Osteoblast (primary cell): ENCODE data around the gene BLOC1S5. TPM values are rescaled to one million over a fixed set of nuclear protein-coding genes. Genes with fewer than 3 reads are reported as not detected.
A peak's percentile ranks its signal among the peaks of the same experiment; 100 is the strongest.

Experiments used
- DNase-seq: peaks from one replicate; pipeline ENCODE4 v3.0.0; 2011; ENCODE audit warnings: low spot score, mixed read lengths; ENCODE audit not compliant: insufficient read length; ENCODE audit errors: missing footprints
- H2AFZ ChIP-seq: 2 replicates; pipeline ENCODE4 v1.6.0; 2011; ENCODE audit warnings: mild to moderate bottlenecking, low read length
- H3K27ac ChIP-seq: 2 replicates; pipeline ENCODE4 v1.5.1; 2011; ENCODE audit warnings: mild to moderate bottlenecking, low read depth, low read length, moderate library complexity
- H3K27me3 ChIP-seq: 2 replicates; pipeline ENCODE4 v1.6.0; 2012; ENCODE audit warnings: mild to moderate bottlenecking, control low read depth, inconsistent platforms, low read length, moderate library complexity; ENCODE audit not compliant: insufficient read depth
- H3K36me3 ChIP-seq: 2 replicates; pipeline ENCODE4 v1.5.1; 2011; ENCODE audit warnings: mild to moderate bottlenecking, low read length, control low read depth, moderate library complexity; ENCODE audit not compliant: insufficient read depth
- H3K4me1 ChIP-seq: 2 replicates; pipeline ENCODE4 v1.5.1; 2011; ENCODE audit warnings: mild to moderate bottlenecking, low read length, control low read depth, moderate library complexity; ENCODE audit not compliant: insufficient read depth
- H3K4me2 ChIP-seq: 2 replicates; pipeline ENCODE4 v1.6.0; 2011; ENCODE audit warnings: mild to moderate bottlenecking, low read length; ENCODE audit not compliant: insufficient read depth
- H3K4me3 ChIP-seq: fragments of 200-600 bp; sonication (generic); 3 replicates; pipeline ENCODE4 v1.5.1; 2012; ENCODE audit warnings: mild to moderate bottlenecking, low read length, inconsistent platforms; ENCODE audit not compliant: insufficient read depth
- H3K79me2 ChIP-seq: 2 replicates; pipeline ENCODE4 v1.6.0; 2012; ENCODE audit warnings: mild to moderate bottlenecking, low read length, control low read depth, inconsistent platforms; ENCODE audit not compliant: insufficient read depth
- H3K9me3 ChIP-seq: 2 replicates; pipeline ENCODE4 v1.5.1; 2011; ENCODE audit warnings: low read depth, low read length, control low read depth
- H4K20me1 ChIP-seq: 2 replicates; pipeline ENCODE4 v1.6.0; 2012; ENCODE audit warnings: mild to moderate bottlenecking, low read length, control low read depth; ENCODE audit not compliant: insufficient read depth
- total RNA-seq: library from RNA; depleted of rRNA; stranded (reverse); fragments of >200 nt; gene quantifications from 2 replicates; pipeline ENCODE4 v1.2.3, GENCODE V29; 2012
- TF ChIP-seq, protein P1 (sequence below): IDR thresholded peaks from 2 replicates; pipeline ENCODE4 v1.5.1; 2011; ENCODE audit warnings: mild to moderate bottlenecking, low read depth, low read length, moderate library complexity; ENCODE audit errors: extremely low read depth

BLOC1S5 gene
- total RNA-seq, 1 donor = 14.1 TPM

DNA sequence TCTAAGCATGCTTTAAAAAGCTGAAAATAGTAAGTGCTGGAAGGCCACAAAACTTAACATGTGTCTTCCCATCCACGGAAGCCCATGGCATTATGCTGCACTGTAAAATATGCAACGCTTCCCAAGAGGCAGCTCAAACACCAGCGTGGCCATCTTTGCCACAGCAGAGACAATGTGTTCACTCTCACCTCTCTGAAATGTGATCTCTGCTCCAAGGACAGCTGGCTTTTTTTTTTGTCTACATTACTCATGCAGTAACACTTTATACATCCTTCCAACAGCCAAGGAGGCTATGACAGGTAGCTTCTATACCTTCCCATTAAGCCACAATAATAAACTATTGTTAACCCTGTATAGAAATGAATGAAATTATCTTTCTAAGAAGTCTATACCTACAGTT, 49.2 kb downstream of the BLOC1S5 start:
- Histone ChIP-seq H3K36me3 (peaks cover 6% of the 10 kb centered on the region), H3K9me3 (no peaks in the 10 kb centered on the region), H3K4me2 (no peak overlapping the region), H2AFZ (no peak overlapping the region), H3K27me3 (no peaks in the 10 kb centered on the region), H3K4me3 (no peak overlapping the region), H3K79me2 (no peaks in the 10 kb centered on the region), H3K27ac (no peak overlapping the region), H3K4me1 (no peaks in the 10 kb centered on the region), H4K20me1 (peaks cover 2% of the 10 kb centered on the region)
- TF ChIP-seq, protein P1, sequence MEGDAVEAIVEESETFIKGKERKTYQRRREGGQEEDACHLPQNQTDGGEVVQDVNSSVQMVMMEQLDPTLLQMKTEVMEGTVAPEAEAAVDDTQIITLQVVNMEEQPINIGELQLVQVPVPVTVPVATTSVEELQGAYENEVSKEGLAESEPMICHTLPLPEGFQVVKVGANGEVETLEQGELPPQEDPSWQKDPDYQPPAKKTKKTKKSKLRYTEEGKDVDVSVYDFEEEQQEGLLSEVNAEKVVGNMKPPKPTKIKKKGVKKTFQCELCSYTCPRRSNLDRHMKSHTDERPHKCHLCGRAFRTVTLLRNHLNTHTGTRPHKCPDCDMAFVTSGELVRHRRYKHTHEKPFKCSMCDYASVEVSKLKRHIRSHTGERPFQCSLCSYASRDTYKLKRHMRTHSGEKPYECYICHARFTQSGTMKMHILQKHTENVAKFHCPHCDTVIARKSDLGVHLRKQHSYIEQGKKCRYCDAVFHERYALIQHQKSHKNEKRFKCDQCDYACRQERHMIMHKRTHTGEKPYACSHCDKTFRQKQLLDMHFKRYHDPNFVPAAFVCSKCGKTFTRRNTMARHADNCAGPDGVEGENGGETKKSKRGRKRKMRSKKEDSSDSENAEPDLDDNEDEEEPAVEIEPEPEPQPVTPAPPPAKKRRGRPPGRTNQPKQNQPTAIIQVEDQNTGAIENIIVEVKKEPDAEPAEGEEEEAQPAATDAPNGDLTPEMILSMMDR = no peak
- DNase-seq = no peak

DNA sequence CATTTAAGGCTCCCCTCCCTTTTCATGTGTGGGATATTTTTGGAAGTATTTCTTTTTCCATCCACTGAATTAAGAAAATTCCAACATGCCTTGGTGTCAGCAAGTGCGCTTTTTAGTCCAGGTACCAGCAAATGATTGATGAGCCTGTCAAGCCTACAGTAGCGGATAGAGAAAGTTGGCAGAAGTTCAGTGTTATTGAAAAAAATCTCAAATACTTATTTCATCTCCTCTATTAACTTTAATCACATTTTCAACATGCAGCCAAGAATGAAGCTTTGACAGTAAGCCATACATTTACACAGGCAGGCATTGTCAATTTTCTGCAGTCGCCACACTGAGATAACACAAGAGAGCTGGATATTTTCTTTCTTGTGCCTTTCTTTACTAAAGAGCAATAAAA, 50.4 kb downstream of the BLOC1S5 start:
- H4K20me1 ChIP-seq = peaks cover 2% of the 10 kb centered on the region
- no peak overlapping the region for H2AFZ ChIP-seq
- no peaks in the 10 kb centered on the region for H3K27me3 ChIP-seq
- TF ChIP-seq, protein P1 = no peak
- no peak for DNase-seq
- H3K4me2 ChIP-seq = no peak overlapping the region
- H3K36me3 ChIP-seq = peaks cover 6% of the 10 kb centered on the region
- no peak overlapping the region for H3K4me3 ChIP-seq
- no peak overlapping the region for H3K27ac ChIP-seq
- H3K9me3 ChIP-seq = no peaks in the 10 kb centered on the region
- H3K4me1 ChIP-seq = no peaks in the 10 kb centered on the region
- H3K79me2 ChIP-seq = no peaks in the 10 kb centered on the region

DNA sequence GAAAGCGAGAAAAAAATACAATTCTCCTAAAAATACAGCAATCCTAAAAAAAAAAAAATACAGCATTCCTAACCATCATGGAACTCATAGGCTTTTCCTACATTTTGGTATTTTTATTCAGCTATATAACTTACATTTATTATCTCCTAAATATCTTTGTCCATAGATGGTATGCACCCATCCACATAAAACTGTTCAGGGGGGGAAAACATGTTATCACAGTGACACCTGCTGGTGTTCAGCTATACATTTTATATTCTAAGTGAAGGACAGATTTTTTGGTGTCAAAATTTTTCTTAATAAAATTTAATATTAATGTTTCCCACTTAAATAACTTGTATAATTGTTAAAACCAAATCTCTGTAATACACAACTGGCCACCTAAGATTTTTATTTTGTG, 58.0 kb downstream of the BLOC1S5 start:
- Histone ChIP-seq H2AFZ (no peak overlapping the region), H3K4me1 (no peaks in the 10 kb centered on the region), H3K27me3 (no peaks in the 10 kb centered on the region), H3K4me3 (no peak overlapping the region), H3K36me3 (no peaks in the 10 kb centered on the region), H3K4me2 (no peak overlapping the region), H3K79me2 (no peaks in the 10 kb centered on the region), H3K9me3 (no peaks in the 10 kb centered on the region), H4K20me1 (no peaks in the 10 kb centered on the region), H3K27ac (no peak overlapping the region)
- TF ChIP-seq, protein P1 = peak; percentile 58
- DNase-seq = peak; percentile 69

DNA sequence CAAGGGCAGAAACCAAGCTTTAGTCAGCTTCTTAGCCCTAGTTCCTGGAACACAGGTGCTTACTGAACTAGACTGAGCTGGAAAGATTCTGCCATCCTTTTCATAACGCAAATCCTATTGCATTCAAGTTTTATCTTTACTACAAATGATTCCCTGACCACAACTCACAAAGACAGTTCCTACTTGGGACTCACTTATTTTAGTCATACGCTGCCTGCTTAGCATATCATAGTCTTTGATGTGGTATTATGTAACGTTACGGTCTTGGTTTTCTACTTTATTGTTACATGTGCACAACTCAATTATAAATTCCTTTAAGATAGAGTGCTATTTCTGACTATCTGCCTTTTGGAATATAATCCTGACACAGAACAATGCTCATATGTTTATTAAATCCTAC, 59.1 kb downstream of the BLOC1S5 start:
- DNase-seq = no peak
- H3K9me3 ChIP-seq = no peaks in the 10 kb centered on the region
- H3K27me3 ChIP-seq = no peaks in the 10 kb centered on the region
- H3K79me2 ChIP-seq = no peaks in the 10 kb centered on the region
- no peaks in the 10 kb centered on the region for H4K20me1 ChIP-seq
- H2AFZ ChIP-seq = no peak overlapping the region
- no peaks in the 10 kb centered on the region for H3K36me3 ChIP-seq
- TF ChIP-seq, protein P1 = no peak
- H3K4me1 ChIP-seq = no peaks in the 10 kb centered on the region
- no peak overlapping the region for H3K4me2 ChIP-seq
- H3K27ac ChIP-seq = no peak overlapping the region
- no peak overlapping the region for H3K4me3 ChIP-seq
